T-helper 1 cell treated with Interleukin-12 subunit alpha and Interleukin-12 subunit beta and Interleukin-4 antibody, amounts not matched to agents 30 ng/mL and 1 ng/mL, for 36 hours (primary cell): ENCODE measurements around the gene LRRC25. TPM values are rescaled to one million over a fixed set of nuclear protein-coding genes. Genes with fewer than 3 reads are reported as not detected.

ENCODE experiments used
- intact Hi-C: fragments of 100-400 bp; cut with micrococcal nuclease; formaldehyde crosslinking; loops from one replicate; pipeline ENCODE4 v1.15.1; 2024
- total RNA-seq: library from RNA; stranded (reverse); gene quantifications from 2 replicates; pipeline ENCODE4 v1.2.3, GENCODE V29; 2022

Gene LRRC25
- total RNA-seq, 1 donor from 2014 or later, result not detected

DNA sequence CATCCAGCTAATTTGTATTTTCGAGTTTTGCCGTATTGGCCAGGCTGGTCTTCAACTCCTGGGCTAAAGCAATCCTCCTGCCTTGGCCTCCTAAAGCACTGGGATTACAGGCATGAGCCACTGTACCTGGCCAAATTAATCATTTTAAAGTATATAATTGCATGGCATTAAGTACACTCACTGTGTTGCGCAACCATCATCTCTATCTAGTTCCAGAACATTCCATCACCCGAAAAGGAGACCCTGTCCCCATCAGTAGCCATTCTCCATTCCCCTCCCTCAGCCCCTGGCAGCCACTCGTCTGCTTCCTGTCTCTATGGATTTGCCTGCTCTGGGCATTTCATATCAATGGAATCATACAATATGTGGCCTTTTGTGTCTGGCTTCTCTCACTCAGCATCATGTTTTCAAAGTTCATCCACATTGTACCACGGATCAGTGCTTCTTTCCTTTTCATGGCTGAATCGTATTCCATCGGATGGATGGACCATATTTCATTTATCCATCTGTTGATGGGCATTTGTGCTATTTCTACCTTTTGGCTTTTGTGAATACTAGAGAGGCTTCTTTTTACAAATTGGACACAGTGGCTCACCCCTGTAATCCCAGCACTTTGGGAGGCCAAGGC, 43.9 kb downstream of the LRRC25 start:
- intact Hi-C loops, result no loop called here

GRCh38 chr19:18351544-18351943, 45.9 kb downstream of the LRRC25 start:
- intact Hi-C loops, result no loop called here

- intact Hi-C loops, result no loop called here
Measured at GRCh38 chr19:18350490-18350889, 46.9 kb downstream of the LRRC25 start.

- intact Hi-C loops, result loop anchor here (2.0 kb wide), 1 partner anchor 61 kb away; no protein-coding TSS in a partner anchor
Measured at GRCh38 chr19:18349524-18350128, 47.8 kb downstream of the LRRC25 start.

DNA sequence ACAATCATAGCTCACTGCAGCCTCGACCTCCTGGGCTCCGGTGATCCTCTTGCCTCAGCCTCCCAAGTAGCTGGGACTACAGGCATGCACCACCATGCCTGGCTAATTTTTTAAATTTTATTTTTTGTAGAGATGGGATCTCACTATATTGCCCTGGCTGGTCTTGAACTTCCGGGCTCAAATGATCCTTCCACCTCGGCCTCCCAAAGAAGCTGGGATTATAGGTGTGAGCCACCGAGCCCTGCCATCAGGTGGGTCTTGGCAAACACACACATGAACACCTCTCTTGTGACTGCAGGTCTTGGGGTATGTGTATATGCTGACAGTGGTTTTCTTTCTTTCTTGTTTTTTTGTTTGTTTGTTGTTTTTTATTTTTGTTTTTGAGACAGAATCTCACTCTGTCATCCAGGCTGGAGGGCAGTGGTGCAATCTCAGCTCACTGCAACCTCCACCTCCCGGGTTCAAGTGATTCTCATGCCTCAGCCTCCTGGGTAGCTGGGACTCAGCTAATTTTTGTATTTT, 48.5 kb downstream of the LRRC25 start:
- intact Hi-C loops, result loop anchor here (2.0 kb wide), 1 partner anchor 62 kb away; no protein-coding TSS in a partner anchor

DNA sequence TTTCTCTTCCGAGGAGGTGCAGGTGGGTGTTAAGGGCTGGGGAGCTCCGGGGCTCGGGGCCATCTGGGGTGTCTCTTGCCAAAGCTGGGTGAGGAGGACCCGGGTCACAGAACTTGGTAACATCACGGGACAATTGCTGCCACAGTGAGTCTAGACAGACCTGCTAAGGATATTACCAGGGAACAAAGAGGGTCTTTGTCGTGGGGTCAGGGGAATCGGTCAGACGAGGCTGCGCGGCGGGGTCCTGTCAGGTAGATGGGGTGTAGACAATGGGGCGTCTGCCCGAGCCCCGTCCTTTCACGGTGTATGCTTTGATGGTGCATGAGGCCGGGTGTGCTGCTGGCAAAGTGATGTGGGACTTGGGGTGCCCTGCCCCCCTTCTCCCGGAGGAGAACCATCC, 49.3 kb downstream of the LRRC25 start:
- intact Hi-C loops, result loop anchor here (2.0 kb wide), 1 partner anchor 63 kb away; no protein-coding TSS in a partner anchor

- intact Hi-C loops, result no loop called here
Measured at GRCh38 chr19:18346091-18346490, 51.3 kb downstream of the LRRC25 start.

- intact Hi-C loops, result no loop called here
Measured at GRCh38 chr19:18345296-18345695, 52.1 kb downstream of the LRRC25 start.

- intact Hi-C loops, result no loop called here
Measured at GRCh38 chr19:18344582-18344950, 52.9 kb downstream of the LRRC25 start.

DNA sequence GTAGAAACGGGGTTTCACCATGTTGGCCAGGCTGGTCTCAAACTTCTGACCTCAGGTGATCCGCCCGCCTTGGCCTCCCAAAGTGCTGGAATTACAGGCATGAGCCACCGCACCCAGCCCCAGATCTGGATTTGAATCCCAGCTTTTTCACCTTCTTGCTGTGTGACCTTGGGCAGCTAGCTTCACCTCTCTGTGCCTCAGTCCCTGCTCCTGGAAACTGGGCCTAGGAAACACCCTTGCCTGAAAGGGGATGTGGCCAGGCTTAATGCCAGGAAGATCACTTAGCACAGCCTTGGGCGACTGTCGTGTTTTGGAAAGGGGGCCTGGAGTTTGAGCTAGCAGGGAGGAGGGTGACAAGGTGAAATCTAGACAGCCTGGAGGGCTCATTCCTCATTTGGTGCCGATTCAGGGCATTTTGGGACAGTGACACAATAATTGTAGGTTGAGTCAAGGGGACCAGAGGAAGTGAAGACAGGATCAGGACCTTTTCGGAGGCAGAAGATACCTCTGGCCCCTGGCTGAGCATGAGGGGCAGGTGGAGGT, 55.3 kb downstream of the LRRC25 start:
- intact Hi-C loops, result no loop called here

Other genes starting within 250 kb of the LRRC25 start
- gene PIK3R2, start 244.5 kb downstream of the LRRC25 start, total RNA-seq, result 13.0 and 14.6 TPM in 2 replicates
- gene IFI30, start 223.8 kb downstream of the LRRC25 start, total RNA-seq, result 133 and 143 TPM in 2 replicates
- gene MPV17L2, start 204.4 kb downstream of the LRRC25 start, total RNA-seq, result 10.3 and 11.9 TPM in 2 replicates
- gene RAB3A, start 193.6 kb downstream of the LRRC25 start, total RNA-seq, result 3.6 and 4.8 TPM in 2 replicates
- not detected in 2 replicates for gene PDE4C, start 171.2 kb downstream of the LRRC25 start, total RNA-seq
- 3.4 and 4.6 TPM in 2 replicates for gene IQCN, start 123.2 kb downstream of the LRRC25 start, total RNA-seq
- 295 and 303 TPM in 2 replicates for gene JUND, start 116.0 kb downstream of the LRRC25 start, total RNA-seq
- 120 and 125 TPM in 2 replicates for gene LSM4, start 74.5 kb downstream of the LRRC25 start, total RNA-seq
- 27.6 and 29.2 TPM in 2 replicates for gene PGPEP1, start 57.0 kb downstream of the LRRC25 start, total RNA-seq
- 0.78 TPM in 1 of 2 replicates, not detected in the other for gene GDF15, start 11.5 kb downstream of the LRRC25 start, total RNA-seq
- 138 and 139 TPM in 2 replicates for gene SSBP4, start 21.8 kb upstream of the LRRC25 start, total RNA-seq
- 8.1 and 9.1 TPM in 2 replicates for gene ISYNA1, start 40.5 kb upstream of the LRRC25 start, total RNA-seq
- gene ELL, start 124.4 kb upstream of the LRRC25 start, total RNA-seq, result 25.7 and 30.2 TPM in 2 replicates
- gene FKBP8, start 146.0 kb upstream of the LRRC25 start, total RNA-seq, result 192 and 199 TPM in 2 replicates
- 100.0 and 102 TPM in 2 replicates for gene KXD1, start 160.2 kb upstream of the LRRC25 start, total RNA-seq
- gene UBA52, start 174.2 kb upstream of the LRRC25 start, total RNA-seq, result 1,453 and 1,494 TPM in 2 replicates
- gene REX1BD, start 191.2 kb upstream of the LRRC25 start, total RNA-seq, result 101 and 111 TPM in 2 replicates
- not detected in 2 replicates for gene CRLF1, start 209.2 kb upstream of the LRRC25 start, total RNA-seq
- gene TMEM59L, start 215.2 kb upstream of the LRRC25 start, total RNA-seq, result 0.15 TPM in 1 of 2 replicates, not detected in the other
- gene KLHL26, start 239.4 kb upstream of the LRRC25 start, total RNA-seq, result 11.5 and 13.5 TPM in 2 replicates